Chondrocyte (in vitro differentiated cells): ENCODE measurements around the gene MAPRE3. TPM values are rescaled to one million over a fixed set of nuclear protein-coding genes. Genes with fewer than 3 reads are reported as not detected.

Experiments
- DNase-seq: peaks from one replicate; pipeline ENCODE4 v3.0.0; 2021; ENCODE audit warnings: mixed read lengths, low spot score
- H3K27ac Mint-ChIP-seq: one replicate; pipeline ENCODE4 v1.8.0; 2021; ENCODE audit warnings: mild to moderate bottlenecking, moderate library complexity, mixed read lengths; ENCODE audit not compliant: unreplicated experiment
- H3K27me3 Mint-ChIP-seq: 2 replicates; pipeline ENCODE4 v1.8.0; 2021; ENCODE audit warnings: low read depth, mixed read lengths
- H3K36me3 Mint-ChIP-seq: 2 replicates; pipeline ENCODE4 v1.8.0; 2021; ENCODE audit warnings: low read depth, mixed read lengths
- H3K4me1 Mint-ChIP-seq: 2 replicates; pipeline ENCODE4 v1.8.0; 2021; ENCODE audit warnings: low read depth, mild to moderate bottlenecking, mixed read lengths
- H3K4me3 Mint-ChIP-seq: one replicate; pipeline ENCODE4 v1.8.0; 2021; ENCODE audit warnings: mild to moderate bottlenecking, moderate library complexity, mixed read lengths; ENCODE audit not compliant: unreplicated experiment
- H3K9me3 Mint-ChIP-seq: 2 replicates; pipeline ENCODE4 v1.8.0; 2021; ENCODE audit warnings: low read depth, mixed read lengths
- CTCF ChIP-seq: fragments of 200-600 bp; sonication (generic); IDR thresholded peaks from 2 replicates; pipeline ENCODE4 v1.5.0; 2021; ENCODE audit warnings: antibody characterized with exemption, mild to moderate bottlenecking, moderate library complexity
- total RNA-seq: library from RNA; stranded (reverse); gene quantifications from 3 replicates; pipeline ENCODE4 v1.2.1, GENCODE V29; 2021

The MAPRE3 gene
- total RNA-seq, 1 donor from 2014 or later = 12.3 TPM

DNA sequence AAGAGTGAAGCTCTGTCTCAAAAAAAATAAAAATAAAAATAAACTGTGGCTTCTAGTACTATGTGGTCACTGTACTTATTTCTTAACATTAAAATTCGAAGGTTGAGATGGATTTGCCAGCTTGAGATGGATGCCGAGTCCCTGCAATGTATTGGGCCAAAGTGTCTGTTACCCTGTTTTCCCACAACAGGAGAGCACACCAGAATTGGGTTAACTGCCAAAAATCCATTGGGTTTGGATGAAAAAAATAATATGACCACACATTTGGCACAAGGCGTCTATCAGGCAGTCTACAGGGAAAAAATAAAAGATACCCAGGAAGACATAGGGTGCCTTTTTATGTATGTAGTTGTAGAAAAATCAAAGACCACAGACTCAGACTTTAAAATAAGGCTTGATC, 19.2 kb upstream of the MAPRE3 start:
- Mint-ChIP-seq H3K27ac (no peak overlapping the region), H3K4me3 (no peak overlapping the region), H3K4me1 (peaks cover 4% of the 10 kb centered on the region), H3K9me3 (no peaks in the 10 kb centered on the region), H3K27me3 (peaks cover 37% of the 10 kb centered on the region), H3K36me3 (no peaks in the 10 kb centered on the region)
- TF ChIP-seq CTCF = no peak
- no peak for DNase-seq

- Mint-ChIP-seq H3K4me3 (no peak overlapping the region), H3K4me1 (peaks cover under 1% of the 10 kb centered on the region), H3K27ac (no peak overlapping the region), H3K27me3 (peaks cover 44% of the 10 kb centered on the region), H3K9me3 (no peaks in the 10 kb centered on the region), H3K36me3 (no peaks in the 10 kb centered on the region)
- DNase-seq = no peak
- no peak for TF ChIP-seq CTCF
Measured at GRCh38 chr2:26952374-26952773, 18.1 kb upstream of the MAPRE3 start.

- no peak for DNase-seq
- H3K36me3 Mint-ChIP-seq = no peaks in the 10 kb centered on the region
- no peak overlapping the region for H3K4me3 Mint-ChIP-seq
- no peaks in the 10 kb centered on the region for H3K4me1 Mint-ChIP-seq
- no peaks in the 10 kb centered on the region for H3K9me3 Mint-ChIP-seq
- no peak overlapping the region for H3K27ac Mint-ChIP-seq
- TF ChIP-seq CTCF = no peak
- peaks cover 54% of the 10 kb centered on the region for H3K27me3 Mint-ChIP-seq
Measured at GRCh38 chr2:26954135-26954534, 16.3 kb upstream of the MAPRE3 start.

- Mint-ChIP-seq H3K9me3 (no peaks in the 10 kb centered on the region), H3K4me1 (peaks cover 5% of the 10 kb centered on the region), H3K36me3 (no peaks in the 10 kb centered on the region), H3K27me3 (peaks cover 65% of the 10 kb centered on the region), H3K4me3 (no peak overlapping the region), H3K27ac (no peak overlapping the region)
- TF ChIP-seq CTCF = no peak
- no peak for DNase-seq
Measured at GRCh38 chr2:26957041-26957440, 13.4 kb upstream of the MAPRE3 start.

GRCh38 chr2:26957534-26957933, 12.9 kb upstream of the MAPRE3 start:
- no peaks in the 10 kb centered on the region for H3K36me3 Mint-ChIP-seq
- DNase-seq = no peak
- H3K4me1 Mint-ChIP-seq = peaks cover 5% of the 10 kb centered on the region
- H3K9me3 Mint-ChIP-seq = no peaks in the 10 kb centered on the region
- no peak overlapping the region for H3K27ac Mint-ChIP-seq
- H3K4me3 Mint-ChIP-seq = no peak overlapping the region
- H3K27me3 Mint-ChIP-seq = peaks cover 63% of the 10 kb centered on the region
- TF ChIP-seq CTCF = no peak
